Skin of body (tissue), 2 donors: Measurements from ENCODE around the gene GAB2. TPM values are rescaled to one million over a fixed set of nuclear protein-coding genes. Genes with fewer than 3 reads are reported as not detected.
A peak's percentile ranks its signal among the peaks of the same experiment; 100 is the strongest.

Source experiments
- DNase-seq: peaks from one replicate; lab custom pipeline; 2025; lab: John Stamatoyannopoulos, UW
- total RNA-seq: library from RNA; depleted of rRNA; stranded (reverse); fragments of >200 nt; gene quantifications from one replicate; pipeline ENCODE4 v1.2.3, GENCODE V29; 2014

Gene GAB2
- total RNA-seq, 1 donor from 2014 or later: 10.9 TPM

DNA sequence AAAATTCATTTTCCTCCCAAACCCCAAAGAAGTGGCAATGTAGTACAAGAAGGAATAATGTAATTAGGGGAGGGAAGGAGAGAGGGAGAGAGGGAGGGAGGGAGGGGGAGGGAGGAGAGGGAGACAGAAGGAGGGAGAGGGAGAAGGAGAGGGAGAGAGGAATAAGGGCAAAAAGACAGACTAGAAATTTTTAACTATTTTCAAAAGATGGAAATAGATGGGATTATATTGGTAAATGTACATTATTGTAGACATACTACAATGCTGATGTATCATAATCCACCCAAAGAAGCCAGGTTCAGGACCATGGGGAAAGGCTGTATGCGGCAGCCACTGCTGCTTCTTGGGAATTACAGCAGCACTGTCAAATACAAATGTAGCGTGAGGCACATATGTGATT, 74.3 kb downstream of the GAB2 start:
- DNase-seq: no peak

DNA sequence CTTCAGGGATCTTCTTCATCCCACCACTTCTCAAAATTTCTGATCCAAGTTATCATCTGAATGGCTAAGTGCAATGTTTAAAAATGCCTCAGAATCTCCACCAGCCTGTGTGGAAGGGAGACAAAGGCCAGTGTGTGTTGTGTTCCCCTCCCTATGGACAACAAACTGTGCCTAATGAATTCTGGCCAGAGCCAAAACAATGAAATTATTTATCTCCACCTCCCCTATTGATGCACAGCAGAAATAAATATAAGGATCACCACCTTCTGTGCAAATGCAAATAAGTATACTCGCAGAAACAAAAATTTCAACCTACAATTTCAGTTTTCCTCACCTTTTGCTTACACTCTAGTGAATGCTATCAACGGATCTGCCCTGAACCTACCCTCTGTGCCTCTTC, 75.8 kb downstream of the GAB2 start:
- no peak for DNase-seq

DNA sequence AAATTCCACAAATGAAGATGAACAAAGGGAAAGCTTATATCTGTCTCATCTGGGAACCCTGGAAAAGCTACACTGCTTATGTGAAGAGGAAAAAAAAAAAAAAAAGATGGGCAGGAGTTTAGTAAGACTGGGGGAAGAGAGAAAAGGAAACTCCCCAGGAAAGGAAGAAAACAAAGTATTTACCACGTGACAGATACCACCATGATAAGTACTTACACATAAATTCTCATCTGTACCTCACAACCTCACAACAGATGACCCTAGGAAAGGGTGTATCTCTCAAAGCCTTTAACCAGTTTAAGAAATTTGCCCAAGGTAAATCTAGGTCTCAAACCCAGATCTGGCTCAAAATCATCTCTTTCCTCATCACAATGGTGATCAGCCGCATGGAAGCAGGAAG, 77.1 kb downstream of the GAB2 start:
- no peak for DNase-seq

DNA sequence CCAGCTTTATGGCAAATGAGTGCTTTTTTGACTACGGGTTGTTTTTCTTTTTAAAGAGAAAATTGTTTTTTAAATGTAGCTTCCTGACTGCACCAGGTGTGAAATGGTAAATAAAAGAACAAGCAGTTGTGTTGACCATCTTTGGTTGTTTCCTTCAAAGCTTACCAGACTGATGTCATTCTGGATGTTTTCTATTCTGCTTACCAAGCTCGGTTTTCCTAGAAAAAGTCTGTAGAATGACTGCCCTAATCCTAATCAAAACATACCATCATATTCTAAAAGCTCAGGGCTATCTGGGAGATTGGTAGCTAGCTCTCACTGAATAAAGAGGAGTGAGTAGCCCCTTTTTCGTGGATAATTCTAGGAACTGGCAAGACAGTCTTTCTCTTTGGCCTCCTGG, 77.7 kb downstream of the GAB2 start:
- DNase-seq: no peak

DNA sequence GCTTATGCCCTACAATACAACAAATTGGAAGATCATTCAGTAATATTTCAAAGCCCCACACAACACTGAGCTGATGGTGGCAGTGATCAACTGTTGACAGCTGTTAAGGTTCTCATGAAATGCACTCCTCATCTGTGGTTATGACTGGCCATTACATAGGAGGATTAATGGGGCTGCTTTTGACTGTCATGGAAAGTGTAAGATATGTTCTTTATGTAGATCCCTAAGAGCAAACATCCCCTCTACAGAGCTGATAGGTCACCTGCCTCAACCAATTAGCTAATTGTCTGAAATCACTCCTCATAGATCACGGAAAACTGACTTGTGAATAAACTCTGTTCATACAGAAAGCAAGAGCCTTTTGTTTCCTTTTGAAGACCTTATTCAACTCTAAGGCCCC, 78.1 kb downstream of the GAB2 start:
- DNase-seq: no peak

DNA sequence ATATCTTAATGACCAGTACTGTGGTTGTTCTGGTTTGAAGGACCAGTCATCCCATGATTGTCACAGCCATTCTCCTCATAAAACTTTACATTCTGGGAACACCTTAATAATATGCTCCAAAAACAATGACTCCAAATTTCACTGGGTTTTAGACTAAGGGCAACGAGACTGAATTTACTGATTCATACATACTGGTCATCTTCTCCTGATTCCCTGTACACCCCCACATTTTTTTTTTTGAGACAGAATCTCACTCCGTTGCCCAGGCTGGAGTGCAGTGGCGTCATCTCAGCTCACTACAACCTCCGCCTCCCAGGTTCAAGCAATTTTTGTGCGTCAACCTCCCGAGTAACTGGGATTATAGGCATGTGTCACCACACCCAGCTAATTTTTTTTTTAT, 78.9 kb downstream of the GAB2 start:
- DNase-seq: no peak

DNA sequence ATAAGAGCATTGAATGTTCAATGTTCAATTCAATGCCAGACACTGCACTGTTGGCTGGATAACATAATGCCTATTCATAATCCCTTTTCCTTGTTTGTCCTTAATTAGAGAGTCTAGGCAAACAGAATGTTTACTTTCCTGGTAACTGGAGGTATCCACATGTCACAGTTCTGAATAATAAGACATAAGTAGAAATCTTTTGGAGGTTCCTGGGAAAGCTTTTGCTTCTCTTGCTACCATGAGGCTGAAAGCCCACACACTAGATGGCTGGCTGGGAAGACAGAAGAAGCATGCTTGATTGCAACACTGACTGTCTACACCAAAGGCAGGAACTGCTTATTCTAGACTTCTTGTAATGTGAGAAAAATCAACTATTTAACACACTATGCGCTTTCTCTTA, 79.5 kb downstream of the GAB2 start:
- no peak for DNase-seq

DNA sequence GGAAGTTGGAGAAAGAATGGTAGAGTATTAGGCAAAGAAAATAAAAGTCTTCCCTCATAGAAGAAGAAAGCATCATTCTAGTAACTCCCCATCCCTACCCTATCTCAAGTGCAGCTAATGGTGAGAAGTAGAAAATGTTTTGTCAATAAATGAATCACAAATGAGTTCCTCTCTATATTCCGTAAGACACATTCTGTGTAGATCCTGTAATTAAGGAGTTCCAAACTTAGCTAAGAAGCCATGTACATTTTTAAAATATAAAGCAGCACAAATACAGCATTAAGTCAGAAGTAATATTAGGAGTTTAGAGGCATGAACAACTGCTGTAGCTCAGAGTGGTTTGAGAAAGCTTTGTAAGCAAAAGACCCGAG, 80.1 kb downstream of the GAB2 start:
- DNase-seq: no peak

DNA sequence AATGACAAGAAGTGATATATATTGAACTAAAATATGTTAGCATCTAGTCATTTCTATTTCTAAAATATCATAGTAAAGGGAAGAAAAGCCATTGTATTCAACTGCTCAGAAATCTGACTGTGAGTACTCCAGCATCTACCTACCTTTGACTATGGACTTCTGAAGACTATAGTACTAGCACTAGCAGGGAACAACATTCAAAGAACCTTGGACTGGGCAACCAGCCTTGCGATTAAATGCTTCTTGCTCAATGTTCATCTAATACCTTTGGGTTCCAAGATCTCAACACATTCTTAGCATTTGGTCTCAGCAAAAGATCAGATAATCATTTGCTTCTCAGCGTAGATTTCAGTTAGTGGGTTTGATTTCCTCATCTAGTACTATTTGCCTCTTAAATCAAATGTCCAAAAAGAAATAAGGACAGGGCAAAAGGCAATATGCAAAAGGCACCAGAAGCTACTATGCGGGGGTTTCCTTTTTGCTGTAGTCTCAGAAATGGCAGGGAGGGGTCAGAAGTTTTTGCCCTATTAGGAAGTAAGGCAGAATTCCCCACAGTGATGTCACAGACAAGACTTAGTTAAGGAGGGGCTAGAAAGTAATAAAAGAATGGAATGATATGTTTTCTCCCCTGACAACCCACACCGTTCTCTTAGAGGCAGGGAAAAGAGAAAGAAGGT, 80.6 kb downstream of the GAB2 start:
- no peak for DNase-seq

DNA sequence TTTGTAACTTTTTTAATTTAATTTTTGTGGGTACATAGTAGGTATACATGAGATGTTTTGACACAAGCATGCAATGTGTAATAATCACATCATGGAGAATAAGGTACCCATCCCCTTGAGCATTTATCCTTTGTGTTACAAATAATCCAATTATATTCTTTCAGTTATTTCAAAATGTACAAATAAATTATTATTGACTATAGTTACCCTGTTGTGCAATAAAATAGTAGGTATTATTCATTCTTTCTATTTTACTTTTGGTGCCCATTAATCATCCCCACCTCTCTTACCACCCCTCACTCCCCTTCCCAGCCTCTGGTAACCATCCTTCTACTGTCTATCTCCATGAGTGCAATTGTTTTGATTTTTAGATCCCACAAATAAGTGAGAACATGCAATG, 83.5 kb downstream of the GAB2 start:
- no peak for DNase-seq

DNA sequence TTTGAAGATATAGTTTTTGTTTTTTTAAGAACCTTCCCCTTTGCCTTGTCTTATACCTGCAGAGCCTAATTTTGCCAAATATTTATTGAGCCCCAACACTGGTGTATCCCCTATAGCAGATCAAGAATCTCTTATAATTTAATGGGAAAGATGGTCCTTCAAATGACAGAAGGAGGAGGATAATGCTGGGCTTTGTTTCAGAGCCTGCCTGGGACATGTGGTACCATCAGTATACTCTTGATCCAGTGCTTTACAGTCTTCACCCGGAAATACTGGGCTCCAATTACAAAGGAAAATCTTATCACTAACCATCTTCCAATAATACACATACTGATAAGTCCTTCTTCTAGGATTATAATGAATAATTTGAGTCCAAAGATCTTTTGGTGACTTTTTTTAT, 84.7 kb downstream of the GAB2 start:
- no peak for DNase-seq

DNA sequence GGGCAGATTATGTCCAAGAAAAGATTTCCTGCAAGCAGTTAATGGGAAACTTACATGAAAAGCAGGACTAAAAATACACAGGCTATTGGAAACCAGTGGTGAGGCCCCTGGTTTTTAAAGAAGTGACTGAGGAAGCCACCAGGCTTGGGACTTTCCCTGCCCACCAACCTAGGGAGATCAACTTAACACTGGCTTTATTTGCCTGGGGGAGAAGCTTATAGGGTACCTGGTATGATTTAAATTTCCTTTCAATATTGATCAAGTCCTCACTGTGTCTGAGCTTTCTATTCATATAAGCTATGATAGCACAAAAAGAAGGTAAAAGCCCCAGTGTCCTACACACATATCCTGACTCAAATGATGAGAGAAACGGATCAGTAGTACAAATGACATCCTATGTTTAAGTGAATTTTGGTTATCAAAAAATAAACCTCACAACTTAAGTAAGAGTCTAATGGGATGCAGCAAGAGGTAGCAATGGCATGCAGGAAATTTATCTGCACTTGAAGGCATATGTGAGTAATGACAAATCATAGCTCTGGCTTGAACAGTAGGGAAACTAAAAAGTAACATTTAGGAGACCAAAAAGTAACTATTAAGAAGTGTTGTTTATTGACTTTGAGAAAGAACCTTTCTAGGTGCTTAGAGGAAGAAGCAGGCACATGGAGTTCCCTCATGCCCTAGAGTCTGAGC, 85.3 kb downstream of the GAB2 start:
- no peak for DNase-seq

DNA sequence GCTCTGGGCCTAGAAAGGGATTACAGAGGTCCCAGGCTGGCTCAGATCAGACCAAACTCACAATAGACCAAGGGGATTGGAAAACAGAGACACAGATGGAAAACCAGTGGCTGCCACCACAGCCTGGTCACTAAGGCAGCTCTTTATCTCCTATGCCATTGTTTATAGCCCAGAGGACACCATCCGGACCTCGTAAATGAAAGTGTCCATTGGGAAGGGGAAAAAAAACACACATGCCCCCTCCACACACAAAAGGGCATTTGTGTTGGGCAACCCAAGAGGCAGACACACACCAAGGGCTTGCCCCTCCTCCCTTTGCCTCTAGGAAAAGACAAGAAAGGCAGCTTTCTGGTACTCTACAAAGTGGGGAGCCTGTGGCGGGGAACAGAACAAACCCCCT, 85.9 kb downstream of the GAB2 start:
- no peak for DNase-seq

DNA sequence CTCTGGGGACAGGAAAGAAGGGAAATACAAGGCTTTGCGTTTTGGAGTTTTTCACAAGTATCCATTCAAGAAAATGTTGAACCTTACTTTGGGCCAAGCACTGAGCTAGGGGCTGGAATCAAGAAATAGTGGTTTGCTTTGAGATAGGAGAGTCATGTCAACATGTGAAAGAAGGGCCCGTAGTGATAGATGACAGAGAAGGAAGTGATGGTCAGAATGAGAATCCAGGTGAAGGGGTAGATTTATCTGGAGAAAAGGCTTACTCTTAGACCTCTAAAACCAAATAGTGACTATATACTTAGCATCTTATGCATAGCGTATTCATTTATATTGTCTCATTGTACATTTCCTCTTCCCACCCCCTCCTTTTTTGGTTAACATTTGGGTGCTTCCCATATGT, 87.3 kb downstream of the GAB2 start:
- no peak for DNase-seq

DNA sequence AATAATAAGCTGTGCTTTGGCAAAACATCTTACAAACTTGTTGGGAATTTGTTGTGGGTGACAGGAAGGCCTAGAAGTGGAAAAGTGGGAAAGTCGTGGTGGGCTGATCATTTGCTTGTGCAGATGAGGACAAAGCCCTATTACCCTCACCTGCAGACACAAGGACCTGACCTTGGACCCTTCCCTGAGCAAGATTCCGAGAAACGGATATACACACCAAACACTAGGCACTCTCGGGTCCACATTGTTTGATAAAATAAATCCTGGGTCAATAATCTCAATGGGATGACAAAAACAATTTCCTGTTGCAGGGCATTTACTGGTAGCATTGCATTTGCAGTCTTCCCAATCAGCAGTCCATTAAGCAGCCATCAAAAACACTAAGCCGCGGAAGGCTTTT, 89.7 kb downstream of the GAB2 start:
- DNase-seq: no peak

DNA sequence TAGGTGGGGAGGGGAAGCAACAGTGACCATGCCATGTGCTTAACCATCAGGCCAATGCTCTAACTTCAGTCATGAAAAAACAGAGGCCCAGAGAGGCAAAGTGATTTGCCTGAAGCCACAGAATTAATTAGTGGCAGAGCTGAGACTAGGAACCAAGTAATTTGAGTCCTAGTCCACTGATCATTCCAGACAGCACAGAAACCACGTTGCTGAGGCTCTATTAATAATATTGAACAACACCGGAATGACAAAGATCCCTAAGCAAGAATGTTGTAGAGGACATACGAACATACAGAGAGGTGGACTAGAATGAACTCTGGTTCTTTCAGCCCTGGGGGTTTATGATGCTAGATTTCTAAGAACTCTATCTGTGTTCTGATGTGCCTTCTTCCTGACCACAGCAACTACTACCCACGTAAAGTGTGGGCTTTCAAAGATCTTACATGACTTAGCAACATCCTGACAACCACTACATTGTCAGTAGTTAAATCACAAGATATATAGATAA, 92.3 kb downstream of the GAB2 start:
- no peak for DNase-seq

DNA sequence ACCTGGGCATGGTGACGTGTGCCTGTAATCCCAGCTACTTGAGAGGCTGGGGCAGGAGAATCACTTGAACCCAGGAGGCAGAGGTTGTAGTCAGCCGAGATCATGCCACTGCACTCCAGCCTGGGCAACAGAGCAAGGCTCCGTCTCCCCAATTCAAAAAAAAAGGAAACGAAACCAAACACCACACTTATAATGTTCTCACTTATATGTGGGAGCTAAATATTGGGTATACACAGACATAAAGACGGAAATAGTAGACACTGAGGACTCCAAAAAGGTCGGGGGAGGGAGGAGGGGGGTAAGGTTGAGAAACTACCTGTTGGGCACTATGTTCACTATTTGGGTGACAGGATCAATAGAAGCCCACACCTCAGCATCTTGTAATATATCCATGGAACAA, 94.3 kb downstream of the GAB2 start:
- no peak for DNase-seq

DNA sequence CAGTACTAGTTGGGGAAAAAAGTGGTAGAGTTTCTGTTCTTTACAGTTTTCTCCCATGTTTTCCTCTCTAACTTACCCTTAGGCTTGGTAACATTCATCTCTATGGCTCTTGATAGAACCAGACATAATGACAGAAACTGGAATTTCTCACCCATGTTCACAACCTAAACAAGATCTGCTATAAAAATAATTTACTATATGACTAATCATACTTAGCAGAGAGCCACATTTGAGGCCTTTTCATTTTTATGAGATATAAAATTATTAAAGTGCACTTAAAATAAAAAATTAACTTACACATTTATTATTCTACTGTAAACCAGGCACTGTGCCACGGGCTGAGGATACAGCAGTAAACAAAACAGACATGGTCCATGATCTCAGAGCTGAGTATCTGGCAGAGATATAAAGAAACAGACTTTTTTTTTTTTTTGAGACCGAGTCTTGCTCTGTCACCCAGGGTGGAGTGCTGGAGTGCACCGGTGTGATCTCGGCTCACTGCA, 98.1 kb downstream of the GAB2 start:
- no peak for DNase-seq

DNA sequence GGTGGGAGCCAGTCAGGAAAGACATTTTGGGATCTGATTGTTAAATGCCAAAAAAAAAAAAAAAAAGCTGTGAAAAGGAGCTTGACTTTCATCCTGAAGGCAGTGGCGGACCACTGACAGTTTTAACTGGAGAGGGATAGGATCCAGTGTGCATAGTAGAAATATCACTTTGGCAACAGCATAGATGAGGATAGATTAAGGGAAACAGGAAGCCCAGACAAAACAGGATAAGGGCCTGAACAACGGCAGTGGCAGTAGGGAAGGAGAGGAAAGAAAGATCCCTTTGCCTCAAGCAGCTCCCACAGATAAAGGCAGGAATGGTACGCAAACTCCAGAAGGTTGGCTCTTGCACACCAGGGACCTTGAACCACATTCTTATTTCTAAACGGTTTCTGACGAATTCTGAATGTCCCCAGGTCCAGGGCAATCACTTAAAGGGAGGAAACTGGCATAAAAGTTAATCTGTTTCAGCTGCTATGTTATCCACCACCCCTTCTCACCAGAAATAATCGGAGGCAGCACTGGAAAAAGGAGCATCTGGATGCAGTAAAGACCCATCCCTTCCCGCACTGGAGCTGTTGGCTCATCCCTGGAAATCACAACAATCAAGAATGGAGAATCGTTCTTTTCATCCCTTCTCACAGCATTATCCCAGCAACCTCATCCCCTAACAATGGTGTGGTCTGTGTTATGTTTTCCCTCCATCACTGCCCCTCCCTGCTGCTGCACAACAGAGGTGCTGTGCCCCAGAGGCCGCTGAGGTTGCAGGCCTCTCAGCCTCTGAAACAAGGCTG, 99.1 kb downstream of the GAB2 start:
- DNase-seq: peak; percentile 68

DNA sequence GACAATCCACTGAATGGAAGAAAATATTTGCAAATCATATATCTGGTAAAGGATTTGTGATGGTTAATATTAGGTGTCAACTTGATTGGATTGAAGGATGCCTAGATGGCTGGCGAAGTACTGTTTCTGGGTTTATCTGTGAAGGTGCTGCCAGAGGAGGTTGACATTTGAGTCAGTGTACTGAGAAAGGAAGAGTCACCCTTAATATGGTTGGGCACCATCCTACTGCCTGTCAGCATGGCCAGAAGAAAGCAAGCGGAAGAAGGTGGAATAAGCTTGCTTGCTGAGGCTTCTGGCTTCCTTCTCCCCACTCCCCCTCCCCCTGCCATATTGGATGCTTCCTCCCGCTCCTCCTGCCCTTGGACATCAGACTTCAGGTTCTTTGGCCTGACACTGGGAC, 101.9 kb downstream of the GAB2 start:
- DNase-seq: no peak

DNA sequence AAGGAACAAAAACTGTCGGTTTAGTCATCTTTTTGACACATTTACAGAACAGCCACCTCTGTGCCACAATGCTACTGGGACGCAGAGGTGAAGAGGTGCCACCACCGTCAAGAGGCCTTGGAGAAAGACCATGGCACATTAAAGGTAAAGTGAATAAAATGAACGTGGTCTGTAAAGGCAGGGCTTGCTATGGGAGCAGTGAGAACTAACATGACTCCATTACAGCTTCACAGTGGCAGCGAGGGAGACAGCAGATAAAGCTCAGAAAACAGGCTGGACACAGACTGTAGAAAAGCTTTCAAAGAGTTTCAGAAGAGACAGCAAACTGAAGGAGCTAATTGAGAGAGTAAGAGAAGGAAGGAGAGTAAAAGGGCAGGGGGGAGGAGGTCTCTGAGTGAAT, 102.9 kb downstream of the GAB2 start:
- DNase-seq: no peak

DNA sequence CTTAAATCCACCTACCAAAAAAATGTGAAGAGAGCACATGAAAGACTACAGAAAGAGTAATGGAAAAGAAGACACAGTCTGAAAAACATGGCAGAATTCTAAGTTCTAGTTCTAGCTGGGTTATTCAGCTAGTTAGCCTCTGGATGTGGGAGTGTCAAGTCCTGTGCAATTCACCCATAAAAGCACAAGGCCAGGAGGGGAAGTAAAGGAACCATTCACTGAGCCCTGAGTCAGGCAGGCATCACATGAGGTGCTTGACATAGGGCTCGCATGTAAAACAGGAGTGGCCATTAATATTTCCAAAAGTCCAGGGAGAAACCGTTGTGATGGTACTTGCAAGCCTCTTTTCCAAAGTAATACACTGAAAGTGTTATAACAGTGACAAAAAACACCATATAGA, 103.7 kb downstream of the GAB2 start:
- no peak for DNase-seq
